ENCODE results near the gene GEMIN5. TPM values are rescaled to one million over a fixed set of nuclear protein-coding genes. Genes with fewer than 3 reads are reported as not detected.
A peak's percentile ranks its signal among the peaks of the same experiment; 100 is the strongest.

Gene GEMIN5
- polyA plus RNA-seq, 1 of the 3 experiments (the other 2 are of a cell fraction) = 6.6 TPM

GRCh38 chr5:154901276-154901675, 36.7 kb downstream of the GEMIN5 start:
- POLR2A ChIA-PET = no interaction called here

GRCh38 chr5:154900066-154900465, 37.9 kb downstream of the GEMIN5 start:
- Histone ChIP-seq H3K27ac (ENCODE audit: low read depth in 2 of 2, low read length in 1 of 2) (no peak overlapping the region), H3K9me2 (no peaks in the 10 kb centered on the region), H4K20me1 (ENCODE audit: insufficient read depth) (no peaks in the 10 kb centered on the region), H3K36me3 (replicated peaks in 1 of 2; ENCODE audit: control insufficient read depth in 1 of 2, insufficient read depth in 2 of 2, low read length in 1 of 2) (peaks cover 83 to 89% of the 10 kb centered on the region in 2 experiments), H3K4me1 (ENCODE audit: control insufficient read depth in 1 of 2, insufficient read depth in 2 of 2, low read depth in 1 of 2, low read length in 1 of 2) (no peaks in the 10 kb centered on the region), H3K4me2 (no peak overlapping the region), H3F3A (replicated peaks; ENCODE audit: insufficient read depth) (no peaks in the 10 kb centered on the region), H3K27me3 (ENCODE audit: insufficient read depth) (no peaks in the 10 kb centered on the region), H3K4me3 (ENCODE audit: low read depth in 2 of 2, low read length in 1 of 2) (no peak overlapping the region), H3K9ac (no peak overlapping the region), H2AFZ (ENCODE audit: low read depth) (no peak overlapping the region), H3K79me2 (ENCODE audit: insufficient read depth) (no peaks in the 10 kb centered on the region; the same call in 1 of the 2 replicates), H3K9me3 (no peaks in the 10 kb centered on the region)
- 97% methylated on average over 1 of the region's 1 CpG for WGBS (ENCODE audit: low lambda C conversion rate)
- ChIA-PET POLR2A (no interaction called here), CTCF (interaction anchor here (1.0 kb wide), 1 partner anchor 89 kb away, joined by 3 read pairs; no protein-coding TSS in a partner anchor)
- no peak for DNase-seq
- no peak for TF ChIP-seq GABPA (IDR thresholded peaks at IDR 0.05; ENCODE audit: low read depth)
- no peak for TF ChIP-seq SMC3 (IDR thresholded peaks at IDR 0.05; ENCODE audit: low read depth, low read length)
- TF ChIP-seq NRF1 (IDR thresholded peaks at IDR 0.05; ENCODE audit: low read depth, low read length) = no peak
- TF ChIP-seq ZBTB33 (IDR thresholded peaks at IDR 0.05; ENCODE audit: borderline replicate concordance, low read depth) = no peak
- no peak for TF ChIP-seq POLR2AphosphoS5 (IDR thresholded peaks at IDR 0.05; ENCODE audit: low read depth, low read length)
- no peak for TF ChIP-seq RAD21 (IDR thresholded peaks at IDR 0.05; ENCODE audit: low read length)
- TF ChIP-seq FOXJ3 (CRISPR knock-in tag; IDR thresholded peaks at IDR 0.05) = no peak
- no peak for TF ChIP-seq EP300 (IDR thresholded peaks at IDR 0.05; ENCODE audit: borderline replicate concordance in 1 of 2, low read depth in 1 of 2, low read length in 1 of 2)
- no peak for TF ChIP-seq ELF1 (IDR thresholded peaks at IDR 0.05)

More at GRCh38 chr5:154901276-154901675, 36.7 kb downstream of the GEMIN5 start:
- H3K4me3 ChIP-seq (ENCODE audit: low read depth in 2 of 2, low read length in 1 of 2) = no peak overlapping the region
- no peak overlapping the region for H3K4me2 ChIP-seq
- no peaks in the 10 kb centered on the region for H3K27me3 ChIP-seq (ENCODE audit: insufficient read depth)
- H4K20me1 ChIP-seq (ENCODE audit: insufficient read depth) = no peaks in the 10 kb centered on the region
- H2AFZ ChIP-seq (ENCODE audit: low read depth) = no peak overlapping the region
- H3K4me1 ChIP-seq (ENCODE audit: control insufficient read depth in 1 of 2, insufficient read depth in 2 of 2, low read depth in 1 of 2, low read length in 1 of 2) = no peaks in the 10 kb centered on the region
- TF ChIP-seq ZBTB33 (IDR thresholded peaks at IDR 0.05; ENCODE audit: borderline replicate concordance, low read depth) (no peak), TCF12 (IDR thresholded peaks at IDR 0.05) (peak; percentile 26)
- no peak overlapping the region for H3K27ac ChIP-seq (ENCODE audit: low read depth in 2 of 2, low read length in 1 of 2)
- H3K9me3 ChIP-seq = no peaks in the 10 kb centered on the region
- WGBS (ENCODE audit: low lambda C conversion rate) = 98% methylated on average over 2 of the region's 2 CpGs
- no peak overlapping the region for H3K9ac ChIP-seq
- H3K79me2 ChIP-seq (ENCODE audit: insufficient read depth) = no peaks in the 10 kb centered on the region; the same call in 1 of the 2 replicates
- no peaks in the 10 kb centered on the region for H3F3A ChIP-seq (replicated peaks; ENCODE audit: insufficient read depth)
- no peak for DNase-seq
- H3K9me2 ChIP-seq = no peaks in the 10 kb centered on the region
- CTCF ChIA-PET = interaction anchor here (3.7 kb wide), 1 partner anchor 251 kb away, joined by 14 read pairs; no protein-coding TSS in a partner anchor
- H3K36me3 ChIP-seq (replicated peaks in 1 of 2; ENCODE audit: control insufficient read depth in 1 of 2, insufficient read depth in 2 of 2, low read length in 1 of 2) = peaks cover 79 to 84% of the 10 kb centered on the region in 2 experiments
